Left forelimb (tissue), 1 donor: ENCODE results near the gene GLI3.

Experiments used
- DNase-seq: peaks from one replicate; pipeline ENCODE4 v3.0.0-alpha.2; 2018; ENCODE audit warnings: low spot score

GLI3 gene

GRCh38 chr7:42033480-42033879, 203.5 kb downstream of the GLI3 start:
- no peak for DNase-seq

GRCh38 chr7:42029405-42029804, 207.6 kb downstream of the GLI3 start:
- DNase-seq: no peak

GRCh38 chr7:42027521-42027920, 209.5 kb downstream of the GLI3 start:
- DNase-seq: no peak

GRCh38 chr7:42026622-42027197, 210.3 kb downstream of the GLI3 start:
- DNase-seq: no peak

- DNase-seq: no peak
Observed at GRCh38 chr7:42025635-42026375, 211.2 kb downstream of the GLI3 start.

- DNase-seq: no peak
Observed at GRCh38 chr7:42024537-42024936, 212.5 kb downstream of the GLI3 start.

GRCh38 chr7:42023262-42023661, 213.7 kb downstream of the GLI3 start:
- DNase-seq: no peak

GRCh38 chr7:42022791-42023190, 214.2 kb downstream of the GLI3 start:
- no peak for DNase-seq

GRCh38 chr7:42022056-42022455, 215.0 kb downstream of the GLI3 start:
- DNase-seq: no peak

GRCh38 chr7:42021631-42022030, 215.4 kb downstream of the GLI3 start:
- no peak for DNase-seq

GRCh38 chr7:42020061-42020460, 216.9 kb downstream of the GLI3 start:
- DNase-seq: no peak

- no peak for DNase-seq
Observed at GRCh38 chr7:42017349-42017986, 219.5 kb downstream of the GLI3 start.

GRCh38 chr7:42016517-42016916, 220.5 kb downstream of the GLI3 start:
- DNase-seq: no peak

GRCh38 chr7:42014625-42015618, 222.1 kb downstream of the GLI3 start:
- no peak for DNase-seq

- no peak for DNase-seq
Observed at GRCh38 chr7:42012786-42013360, 224.1 kb downstream of the GLI3 start.

- DNase-seq: no peak
Observed at GRCh38 chr7:42012313-42012712, 224.7 kb downstream of the GLI3 start.

GRCh38 chr7:42011846-42012245, 225.2 kb downstream of the GLI3 start:
- DNase-seq: no peak

GRCh38 chr7:42010751-42011150, 226.3 kb downstream of the GLI3 start:
- DNase-seq: no peak

GRCh38 chr7:42006801-42007513, 230.1 kb downstream of the GLI3 start:
- DNase-seq: no peak

- no peak for DNase-seq
Observed at GRCh38 chr7:42002654-42003053, 234.4 kb downstream of the GLI3 start.

- no peak for DNase-seq
Observed at GRCh38 chr7:41999736-42000283, 237.2 kb downstream of the GLI3 start.
